Measurements from ENCODE around the gene GRB2.

DNA sequence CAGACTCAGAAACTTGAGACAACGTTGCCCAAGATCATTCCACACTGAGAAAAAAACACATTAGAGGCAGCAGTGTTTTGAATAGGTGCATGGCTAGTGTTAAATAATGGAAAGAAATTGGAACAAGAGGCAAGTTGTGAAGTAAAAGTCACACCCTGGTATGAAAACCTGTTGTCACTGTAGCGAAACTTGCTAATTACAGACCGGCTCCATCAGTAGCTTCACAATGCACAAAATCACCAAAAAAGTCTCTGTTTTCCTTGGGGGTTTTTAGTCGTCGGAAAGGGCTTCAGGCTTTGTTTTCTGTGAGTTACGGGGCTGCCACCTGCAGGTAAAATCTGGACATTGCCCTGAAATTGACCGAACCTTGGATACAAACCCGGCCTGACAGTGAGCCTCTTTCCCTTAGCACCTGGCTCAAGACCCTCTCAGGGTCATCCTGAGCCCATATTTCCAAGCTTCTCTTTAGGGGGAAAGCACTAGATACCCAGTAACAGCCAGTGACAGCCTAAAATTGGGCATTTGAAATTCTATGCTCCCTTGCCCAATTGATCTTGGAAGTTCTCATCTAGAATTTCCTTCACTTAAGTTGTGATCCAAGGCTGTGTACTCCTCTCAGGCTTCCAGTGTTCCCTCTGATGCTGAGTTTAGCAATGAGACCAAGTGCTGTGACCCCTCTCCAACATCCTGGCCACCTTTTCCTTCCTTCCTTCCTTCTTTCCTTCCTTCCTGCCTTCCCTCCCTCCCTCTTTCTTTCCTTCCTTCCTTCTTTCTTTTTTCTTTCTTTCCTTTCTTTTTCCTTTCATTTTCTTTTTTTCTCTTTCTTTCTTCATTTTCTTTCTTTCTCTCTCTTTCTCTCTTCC, 7.2 kb upstream of the GRB2 start:
- TF ChIP-seq, protein P1, sequence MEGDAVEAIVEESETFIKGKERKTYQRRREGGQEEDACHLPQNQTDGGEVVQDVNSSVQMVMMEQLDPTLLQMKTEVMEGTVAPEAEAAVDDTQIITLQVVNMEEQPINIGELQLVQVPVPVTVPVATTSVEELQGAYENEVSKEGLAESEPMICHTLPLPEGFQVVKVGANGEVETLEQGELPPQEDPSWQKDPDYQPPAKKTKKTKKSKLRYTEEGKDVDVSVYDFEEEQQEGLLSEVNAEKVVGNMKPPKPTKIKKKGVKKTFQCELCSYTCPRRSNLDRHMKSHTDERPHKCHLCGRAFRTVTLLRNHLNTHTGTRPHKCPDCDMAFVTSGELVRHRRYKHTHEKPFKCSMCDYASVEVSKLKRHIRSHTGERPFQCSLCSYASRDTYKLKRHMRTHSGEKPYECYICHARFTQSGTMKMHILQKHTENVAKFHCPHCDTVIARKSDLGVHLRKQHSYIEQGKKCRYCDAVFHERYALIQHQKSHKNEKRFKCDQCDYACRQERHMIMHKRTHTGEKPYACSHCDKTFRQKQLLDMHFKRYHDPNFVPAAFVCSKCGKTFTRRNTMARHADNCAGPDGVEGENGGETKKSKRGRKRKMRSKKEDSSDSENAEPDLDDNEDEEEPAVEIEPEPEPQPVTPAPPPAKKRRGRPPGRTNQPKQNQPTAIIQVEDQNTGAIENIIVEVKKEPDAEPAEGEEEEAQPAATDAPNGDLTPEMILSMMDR (IDR thresholded peaks at IDR 0.05) = peak in 1 of 3 donors; percentile 72
- no peak for TF ChIP-seq POLR2A (IDR thresholded peaks at IDR 0.05)

All from lower leg skin (tissue), 3 donors.